Upper lobe of left lung (tissue), 4 donors: ENCODE measurements around the gene SLC5A5.
A peak's percentile ranks its signal among the peaks of the same experiment; 100 is the strongest.

Source experiments
- CTCF ChIP-seq, 6 experiments: fragments of 450-650 bp in 4 of 6; fragments of 200-600 bp in 2 of 6; sonication (generic) in 2 of 6; IDR thresholded peaks; one replicate each; pipeline ENCODE4 v1.5.1; 2016 to 2019; ENCODE audit warnings: antibody characterized with exemption in 6 of 6
- EP300 ChIP-seq, 4 donors: sonication (generic); formaldehyde crosslinking; IDR thresholded peaks; one replicate each; pipeline ENCODE4 v1.5.1; 2017; ENCODE audit warnings: antibody characterized with exemption in 4 of 4, control low read depth in 2 of 4
- POLR2A ChIP-seq, 4 donors: fragments of 450-650 bp; IDR thresholded peaks; one replicate each; pipeline ENCODE4 v1.5.1; 2016 to 2017; ENCODE audit warnings: antibody characterized with exemption in 4 of 4, mild to moderate bottlenecking in 2 of 4

- TF ChIP-seq CTCF (IDR thresholded peaks at IDR 0.05) (peak; percentile 60 to 96 (median 86)), EP300 (IDR thresholded peaks at IDR 0.05) (no peak), POLR2A (IDR thresholded peaks at IDR 0.05) (peak in 3 of 4 donors; percentile 76 to 94 (median 91))
These were observed 61.0 kb downstream of the SLC5A5 start, which contains the start of gene CCDC124 for GRCh38 chr19:17932485-17933338.
